Measurements from ENCODE around the gene USP21. TPM values are rescaled to one million over a fixed set of nuclear protein-coding genes. Genes with fewer than 3 reads are reported as not detected.

Gene USP21
- total RNA-seq, 4 donors from 2014 or later: 10.0 to 27.6 (median 14.7) TPM

GRCh38 chr1:161162806-161163205, 3.5 kb downstream of the USP21 start:
- WGBS, 2 donors (ENCODE audit: low coverage in 1 of 2): 92% methylated on average over 2 of the region's 10 CpGs; no CpG with 5 or more reads in 1 of the 2 donors
- Histone ChIP-seq H3K9me3 (no peaks in the 10 kb centered on the region), H3K4me3 (no peak overlapping the region), H3K27me3 (no peaks in the 10 kb centered on the region), H3K36me3 (peaks cover 0 to 53% of the 10 kb centered on the region in 2 donors), H3K4me1 (peaks cover 7 to 69% (median 39%) of the 10 kb centered on the region in 3 donors), H3K27ac (peak overlapping the region in 1 of 4 donors; percentile 11)
- TF ChIP-seq CTCF (IDR thresholded peaks at IDR 0.05) (no peak), EP300 (IDR thresholded peaks at IDR 0.05) (no peak), POLR2A (IDR thresholded peaks at IDR 0.05) (no peak), POLR2AphosphoS5 (IDR thresholded peaks at IDR 0.05) (no peak)
- ATAC-seq: no peak

- Histone ChIP-seq H3K27me3 (no peaks in the 10 kb centered on the region), H3K4me1 (peaks cover 7 to 71% (median 36%) of the 10 kb centered on the region in 3 donors), H3K27ac (no peak overlapping the region), H3K36me3 (peaks cover 0 to 49% of the 10 kb centered on the region in 2 donors), H3K9me3 (no peaks in the 10 kb centered on the region), H3K4me3 (no peak overlapping the region)
- 85 to 100% methylated on average over 2 to 3 of the region's 5 CpGs for WGBS, 2 donors (ENCODE audit: low coverage in 1 of 2)
- no peak for ATAC-seq
- no peak for TF ChIP-seq POLR2A (IDR thresholded peaks at IDR 0.05)
- TF ChIP-seq CTCF (IDR thresholded peaks at IDR 0.05): no peak
- no peak for TF ChIP-seq EP300 (IDR thresholded peaks at IDR 0.05)
- no peak for TF ChIP-seq POLR2AphosphoS5 (IDR thresholded peaks at IDR 0.05)
Measured at GRCh38 chr1:161163793-161164192, 4.5 kb downstream of the USP21 start.

GRCh38 chr1:161164901-161165610, 5.8 kb downstream of the USP21 start:
- Histone ChIP-seq H3K4me3 (peak overlapping the region; percentile 44 to 70), H3K27me3 (no peaks in the 10 kb centered on the region), H3K27ac (peak overlapping the region; percentile 63 to 91 (median 88)), H3K4me1 (peaks cover 7 to 63% (median 33%) of the 10 kb centered on the region in 3 donors), H3K9me3 (no peaks in the 10 kb centered on the region), H3K36me3 (peaks cover 0 to 62% of the 10 kb centered on the region in 2 donors)
- TF ChIP-seq CTCF (IDR thresholded peaks at IDR 0.05) (no peak), EP300 (IDR thresholded peaks at IDR 0.05) (no peak), POLR2A (IDR thresholded peaks at IDR 0.05) (no peak), POLR2AphosphoS5 (IDR thresholded peaks at IDR 0.05) (no peak)
- 53 to 90% methylated on average over 3 to 5 of the region's 14 CpGs for WGBS, 2 donors (ENCODE audit: low coverage in 1 of 2)
- ATAC-seq: no peak

- TF ChIP-seq EP300 (IDR thresholded peaks at IDR 0.05): no peak
- peak; percentile 26 to 50 for TF ChIP-seq POLR2A (IDR thresholded peaks at IDR 0.05)
- peak; percentile 72 for TF ChIP-seq POLR2AphosphoS5 (IDR thresholded peaks at IDR 0.05)
- peak in 3 of 4 experiments; percentile 36 to 54 (median 48) for TF ChIP-seq CTCF (IDR thresholded peaks at IDR 0.05)
Measured at GRCh38 chr1:161165742-161166668, 6.7 kb downstream of the USP21 start, which contains the start of gene PPOX. PPOX (plus strand) TSS chr1:161166426; CDS start chr1:161166848, 422 bp downstream.

More at GRCh38 chr1:161165742-161166668, 6.7 kb downstream of the USP21 start, which contains the start of gene PPOX:
- Histone ChIP-seq H3K36me3 (peaks cover 0 to 67% of the 10 kb centered on the region in 2 donors), H3K27me3 (no peaks in the 10 kb centered on the region), H3K27ac (peak within 1 kb of the TSS; percentile 63 to 91 (median 88)), H3K4me1 (peaks cover 0 to 56% (median 24%) of the 10 kb centered on the region in 3 donors), H3K4me3 (peak within 1 kb of the TSS; percentile 44 to 70), H3K9me3 (no peaks in the 10 kb centered on the region)
- peak; percentile 98 for ATAC-seq
- WGBS, 2 donors (ENCODE audit: low coverage in 1 of 2): 2 to 3% methylated on average over 12 to 17 of the region's 54 CpGs
